ENCODE measurements around the gene XRCC1.

GRCh38 chr19:43552616-43553015, 22.7 kb downstream of the XRCC1 start:
- TF ChIP-seq, protein P1, sequence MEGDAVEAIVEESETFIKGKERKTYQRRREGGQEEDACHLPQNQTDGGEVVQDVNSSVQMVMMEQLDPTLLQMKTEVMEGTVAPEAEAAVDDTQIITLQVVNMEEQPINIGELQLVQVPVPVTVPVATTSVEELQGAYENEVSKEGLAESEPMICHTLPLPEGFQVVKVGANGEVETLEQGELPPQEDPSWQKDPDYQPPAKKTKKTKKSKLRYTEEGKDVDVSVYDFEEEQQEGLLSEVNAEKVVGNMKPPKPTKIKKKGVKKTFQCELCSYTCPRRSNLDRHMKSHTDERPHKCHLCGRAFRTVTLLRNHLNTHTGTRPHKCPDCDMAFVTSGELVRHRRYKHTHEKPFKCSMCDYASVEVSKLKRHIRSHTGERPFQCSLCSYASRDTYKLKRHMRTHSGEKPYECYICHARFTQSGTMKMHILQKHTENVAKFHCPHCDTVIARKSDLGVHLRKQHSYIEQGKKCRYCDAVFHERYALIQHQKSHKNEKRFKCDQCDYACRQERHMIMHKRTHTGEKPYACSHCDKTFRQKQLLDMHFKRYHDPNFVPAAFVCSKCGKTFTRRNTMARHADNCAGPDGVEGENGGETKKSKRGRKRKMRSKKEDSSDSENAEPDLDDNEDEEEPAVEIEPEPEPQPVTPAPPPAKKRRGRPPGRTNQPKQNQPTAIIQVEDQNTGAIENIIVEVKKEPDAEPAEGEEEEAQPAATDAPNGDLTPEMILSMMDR (IDR thresholded peaks at IDR 0.05) = no peak
- TF ChIP-seq POLR2AphosphoS5 (IDR thresholded peaks at IDR 0.05; ENCODE audit: insufficient read depth in 1 of 2, low read depth in 1 of 2) = no peak
